GM12865 (cell line): ENCODE measurements around the gene MTPN.

Source experiments
- DNase-seq: peaks from one replicate; pipeline ENCODE4 v3.0.0; 2010; ENCODE audit warnings: low read depth
- H3K4me3 ChIP-seq: 2 replicates; pipeline ENCODE4 v1.5.1; 2011; ENCODE audit warnings: mild to moderate bottlenecking, low read depth, low read length, control low read depth
- CTCF ChIP-seq: IDR thresholded peaks from 2 replicates; pipeline ENCODE4 v1.5.1; 2011; ENCODE audit warnings: low read length, control low read depth, low read depth, inconsistent platforms; ENCODE audit not compliant: insufficient read depth; ENCODE audit errors: missing control alignments

The MTPN gene

DNA sequence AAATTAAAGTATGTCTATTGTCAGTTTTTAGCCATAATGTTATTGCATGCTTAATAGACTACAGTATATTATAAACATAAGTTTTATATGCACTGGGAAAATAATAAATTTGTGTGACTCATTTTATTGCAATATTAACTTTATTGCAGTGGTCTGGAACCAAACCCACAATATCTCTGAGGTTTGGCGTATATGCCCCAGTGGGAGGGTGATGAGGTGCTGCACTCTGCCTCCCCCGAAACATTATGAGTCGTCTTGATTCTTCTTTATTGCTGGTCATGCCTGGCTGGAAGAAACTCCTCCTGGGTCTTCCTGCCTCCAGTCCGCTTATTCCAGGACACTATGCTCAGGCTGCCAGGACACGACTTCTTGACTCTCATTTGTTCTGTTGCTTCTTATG is 88.4 kb downstream of the MTPN start:
- DNase-seq, result no peak
- no peak for TF ChIP-seq CTCF

DNA sequence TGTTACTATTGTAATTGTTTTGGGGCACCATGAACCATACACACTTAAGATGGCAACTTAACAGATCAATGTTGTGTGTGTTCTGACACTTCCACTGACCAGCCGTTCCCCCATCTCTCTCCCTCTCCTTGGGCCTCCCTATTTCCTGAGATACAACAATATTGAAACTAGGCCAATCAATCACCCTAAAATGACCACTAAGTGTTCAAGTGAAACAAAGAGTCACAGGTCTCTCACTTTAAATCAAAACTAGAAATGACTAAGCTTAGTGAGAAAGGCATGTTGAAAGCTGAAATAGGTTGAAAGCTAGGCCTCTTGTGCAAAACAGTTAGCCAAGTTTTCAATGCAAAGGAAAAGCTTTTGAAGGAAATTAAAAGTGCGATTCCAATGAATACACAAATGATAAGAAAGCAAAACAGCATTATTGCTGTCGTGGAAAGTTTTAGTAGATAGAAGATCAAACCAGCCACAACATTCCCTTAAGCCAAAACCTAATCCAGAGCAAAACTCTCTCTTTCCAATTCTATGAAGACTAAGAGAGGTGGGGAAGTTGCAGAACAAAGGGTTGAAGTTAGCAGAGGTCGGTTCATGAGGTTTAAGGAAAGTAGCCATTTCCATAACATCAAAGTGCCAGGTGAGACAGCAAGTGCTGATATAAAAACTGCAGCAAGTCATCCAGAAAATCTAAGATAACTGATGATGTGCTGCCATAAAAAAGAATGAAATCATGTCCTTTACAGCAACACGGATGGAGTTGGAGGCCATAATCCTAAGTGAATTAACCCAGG is 90.6 kb downstream of the MTPN start:
- DNase-seq, result no peak
- H3K4me3 ChIP-seq, result no peak overlapping the region
- no peak for TF ChIP-seq CTCF

More for the DNA sequence above, 88.4 kb downstream of the MTPN start:
- H3K4me3 ChIP-seq, result no peak overlapping the region

- no peak for TF ChIP-seq CTCF
- H3K4me3 ChIP-seq, result no peak overlapping the region
- DNase-seq, result no peak
Observed at GRCh38 chr7:135884495-135885232, 92.5 kb downstream of the MTPN start.

- H3K4me3 ChIP-seq, result no peak overlapping the region
- no peak for TF ChIP-seq CTCF
- no peak for DNase-seq
Observed at GRCh38 chr7:135879233-135879632, 97.9 kb downstream of the MTPN start.

GRCh38 chr7:135878284-135878683 is 98.9 kb downstream of the MTPN start:
- H3K4me3 ChIP-seq, result no peak overlapping the region
- no peak for DNase-seq
- TF ChIP-seq CTCF, result no peak

DNA sequence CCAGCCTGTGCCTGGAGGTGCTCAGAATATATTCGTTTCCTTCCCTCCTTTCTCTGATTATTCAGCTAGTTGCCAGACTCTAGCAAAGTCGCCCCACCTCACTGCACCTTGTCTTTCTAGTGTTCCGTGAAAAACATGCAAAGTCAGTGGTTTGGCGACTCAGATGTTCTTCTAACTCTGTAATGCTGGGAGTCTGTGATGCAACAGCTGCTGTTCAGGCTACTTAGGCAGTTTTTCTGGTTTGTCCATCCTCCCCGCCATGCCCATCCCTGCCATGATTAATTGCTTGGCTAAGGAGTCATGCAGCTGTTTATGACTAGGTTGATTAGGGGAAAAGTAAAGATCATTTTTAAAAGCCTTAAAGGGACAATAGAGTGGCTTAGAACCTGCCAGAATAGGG is 99.4 kb downstream of the MTPN start:
- TF ChIP-seq CTCF, result no peak
- no peak overlapping the region for H3K4me3 ChIP-seq
- no peak for DNase-seq
